NCI-H146 (cell line): ENCODE measurements around the gene CREM.

ENCODE experiments used
- DNase-seq: peaks from one replicate; lab custom pipeline; 2025; lab: John Stamatoyannopoulos, UW

CREM gene

GRCh38 chr10:35219891-35220890, 93.5 kb downstream of the CREM start:
- no peak for DNase-seq

- no peak for DNase-seq
Measured at GRCh38 chr10:35223016-35223415, 96.4 kb downstream of the CREM start.

GRCh38 chr10:35224045-35224740, 97.5 kb downstream of the CREM start:
- no peak for DNase-seq

- no peak for DNase-seq
Measured at GRCh38 chr10:35225204-35225603, 98.6 kb downstream of the CREM start.

- DNase-seq, result no peak
Measured at GRCh38 chr10:35226507-35226906, 99.9 kb downstream of the CREM start.

- DNase-seq, result no peak
Measured at GRCh38 chr10:35228058-35228457, 101.4 kb downstream of the CREM start.

GRCh38 chr10:35231646-35232045, 105.0 kb downstream of the CREM start:
- no peak for DNase-seq

- no peak for DNase-seq
Measured at GRCh38 chr10:35232527-35232926, 105.9 kb downstream of the CREM start.

GRCh38 chr10:35234073-35234472, 107.4 kb downstream of the CREM start:
- DNase-seq, result no peak

GRCh38 chr10:35236739-35237138, 110.1 kb downstream of the CREM start:
- no peak for DNase-seq

GRCh38 chr10:35237766-35238512, 111.3 kb downstream of the CREM start:
- no peak for DNase-seq

- DNase-seq, result no peak
Measured at GRCh38 chr10:35244549-35244948, 117.9 kb downstream of the CREM start.

GRCh38 chr10:35246770-35247343, 120.2 kb downstream of the CREM start:
- no peak for DNase-seq

GRCh38 chr10:35251373-35252100, 124.9 kb downstream of the CREM start:
- no peak for DNase-seq

- DNase-seq, result no peak
Measured at GRCh38 chr10:35257057-35257983, 130.7 kb downstream of the CREM start.

GRCh38 chr10:35259769-35260397, 133.2 kb downstream of the CREM start:
- no peak for DNase-seq

- no peak for DNase-seq
Measured at GRCh38 chr10:35262436-35262835, 135.8 kb downstream of the CREM start.
